ENCODE results near the gene BHLHA15.
"Not testable (repeated sequence)": the region's sequence is repeated elsewhere in the genome, so short reads cannot be mapped to it uniquely, and the experiment has no call there.

BHLHA15 gene

DNA sequence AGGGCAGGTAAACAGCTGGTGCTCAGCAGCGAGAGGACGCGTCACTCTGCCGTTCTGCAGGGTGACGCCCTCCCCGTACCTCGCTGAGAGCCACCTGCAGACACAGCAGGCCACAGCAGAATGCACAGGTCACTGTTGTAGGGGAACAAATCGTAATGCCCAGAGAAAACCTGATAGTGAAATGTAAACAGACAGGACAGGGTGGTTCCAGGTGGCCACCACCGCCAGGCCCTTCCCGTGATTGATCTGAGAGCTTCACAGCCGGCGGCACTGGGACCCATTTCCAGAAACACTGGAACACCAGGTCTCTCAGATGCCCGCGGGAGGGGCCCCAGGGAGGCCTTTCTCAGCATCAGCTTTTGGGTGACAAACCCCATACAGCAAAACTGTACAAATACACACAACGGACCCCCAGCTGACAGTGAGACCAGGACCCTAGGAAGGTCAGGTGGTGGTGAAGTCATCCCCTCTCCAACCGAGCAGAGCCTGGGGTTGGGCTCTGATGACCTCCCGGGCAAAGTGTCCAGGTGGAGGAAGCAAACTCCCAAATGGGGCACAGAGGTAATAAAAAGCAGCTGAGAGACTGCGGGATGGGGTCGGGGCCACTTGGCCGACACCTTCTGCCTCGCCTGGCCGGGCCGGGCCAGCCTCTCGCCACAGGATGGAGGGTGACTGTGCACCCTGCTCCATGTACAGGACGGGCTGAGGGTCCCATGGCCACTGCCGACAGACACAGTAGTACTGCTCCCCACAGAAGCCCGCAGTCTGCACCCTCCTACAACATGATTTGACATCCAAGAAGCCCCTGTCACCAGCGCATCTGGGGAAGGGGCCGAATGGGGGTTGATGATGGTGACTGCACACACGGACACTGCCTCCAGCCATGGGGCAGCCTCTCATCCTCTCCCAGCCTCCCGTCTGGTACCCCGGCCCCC lies 4.6 kb downstream of the BHLHA15 start:
- no peak for DNase-seq (ENCODE audit: low read depth)
- TF ChIP-seq CTCF (conservative IDR thresholded peaks at IDR 0.05; ENCODE audit: low read depth, low read length) = no peak
- no peak overlapping the region for H3K4me3 ChIP-seq (ENCODE audit: low read depth, low read length)

- TF ChIP-seq CTCF (conservative IDR thresholded peaks at IDR 0.05; ENCODE audit: low read depth, low read length) = no peak
- no peak overlapping the region for H3K4me3 ChIP-seq (ENCODE audit: low read depth, low read length)
- no peak for DNase-seq (ENCODE audit: low read depth)
Measured at GRCh38 chr7:98216941-98217622, 5.8 kb downstream of the BHLHA15 start.

- TF ChIP-seq CTCF (conservative IDR thresholded peaks at IDR 0.05; ENCODE audit: low read depth, low read length) = no peak
- peak; percentile 9 for DNase-seq (ENCODE audit: low read depth)
- H3K4me3 ChIP-seq (ENCODE audit: low read depth, low read length) = no peak overlapping the region
Measured at GRCh38 chr7:98217623-98218582, 6.7 kb downstream of the BHLHA15 start.

GRCh38 chr7:98219382-98219781 lies 8.1 kb downstream of the BHLHA15 start:
- not testable (repeated sequence) for H3K4me3 ChIP-seq (ENCODE audit: low read depth, low read length); DNase-seq (ENCODE audit: low read depth)

DNA sequence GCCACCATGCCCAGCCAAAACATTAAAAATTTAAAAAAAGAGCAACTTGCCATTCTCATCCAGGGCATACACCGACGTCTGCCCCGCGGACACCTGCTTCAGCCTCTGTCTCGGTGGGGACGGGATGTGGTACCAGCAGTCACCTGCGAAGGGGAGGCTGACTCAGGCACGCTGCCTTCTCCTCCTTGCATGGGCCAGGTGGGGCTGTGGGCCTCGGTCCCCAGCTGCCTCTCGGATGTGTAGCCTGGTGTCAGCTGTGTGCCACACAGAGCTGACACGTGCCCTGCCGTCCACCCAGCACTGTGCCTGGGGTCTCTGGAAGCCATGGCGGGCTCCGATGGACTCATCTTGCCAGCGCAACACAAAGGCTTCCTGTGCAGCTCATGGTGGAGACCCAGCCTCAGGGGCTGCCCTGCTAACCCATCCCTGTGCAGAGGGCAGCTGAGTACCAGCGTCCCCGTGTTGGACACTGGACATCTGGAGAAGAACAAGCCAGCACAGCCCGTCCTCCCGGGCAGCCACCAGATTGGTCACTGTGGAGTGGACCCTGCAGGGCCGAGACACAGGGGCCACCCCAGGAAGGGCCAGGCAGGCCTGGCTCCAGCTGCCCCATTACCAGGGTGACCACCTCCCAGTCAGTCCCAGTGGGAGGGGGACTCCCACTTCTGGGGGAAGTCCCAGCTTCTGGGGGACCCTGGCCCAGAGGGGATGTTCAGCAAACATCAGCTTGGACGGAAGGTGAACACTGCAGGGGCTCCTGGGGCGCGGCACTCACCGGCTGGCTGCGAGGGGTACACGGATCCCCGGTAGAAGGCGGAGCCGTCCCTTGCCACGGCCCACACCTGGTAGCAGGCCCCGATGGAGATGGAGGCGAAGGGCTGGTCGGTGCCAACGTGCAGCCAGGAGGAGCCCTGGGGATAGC lies 10.6 kb downstream of the BHLHA15 start:
- no peak overlapping the region for H3K4me3 ChIP-seq (ENCODE audit: low read depth, low read length)
- DNase-seq (ENCODE audit: low read depth) = no peak
- TF ChIP-seq CTCF (conservative IDR thresholded peaks at IDR 0.05; ENCODE audit: low read depth, low read length) = no peak

DNA sequence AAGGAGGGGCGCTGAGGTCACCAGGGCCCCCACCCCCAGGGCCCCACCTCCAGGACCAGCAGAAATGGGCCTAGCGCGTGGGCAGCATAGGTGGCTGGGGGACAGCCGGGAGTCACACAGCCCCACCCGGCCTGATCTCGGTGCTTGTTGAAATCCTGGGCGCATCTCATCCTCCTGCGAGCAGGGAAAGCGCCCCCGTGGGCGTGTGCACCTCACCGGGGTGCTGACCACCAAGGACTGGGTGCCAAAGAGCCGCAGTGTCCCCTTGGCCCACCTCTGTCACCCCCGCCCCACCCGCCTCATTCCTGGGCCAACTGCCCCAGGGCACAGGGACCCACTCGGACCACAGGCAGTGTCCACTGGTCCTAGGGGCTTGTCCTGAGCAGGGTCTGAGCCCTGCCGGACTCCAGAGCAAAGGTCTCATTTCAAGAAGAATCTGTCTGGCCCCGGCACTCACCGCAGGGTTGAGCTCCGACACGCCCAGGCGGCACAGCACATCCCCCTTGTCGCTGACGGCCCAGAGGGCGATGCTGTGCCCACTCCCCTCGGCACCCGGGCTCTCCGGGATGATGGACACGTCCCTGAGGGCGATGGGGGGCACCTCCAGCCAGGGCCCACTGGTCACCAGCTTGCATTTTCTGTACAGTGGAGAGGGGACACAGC lies 11.4 kb downstream of the BHLHA15 start:
- DNase-seq (ENCODE audit: low read depth) = no peak
- TF ChIP-seq CTCF (conservative IDR thresholded peaks at IDR 0.05; ENCODE audit: low read depth, low read length) = no peak
- no peak overlapping the region for H3K4me3 ChIP-seq (ENCODE audit: low read depth, low read length)

Data from choroid plexus epithelial cell (primary cell).